CD4-positive, alpha-beta T cell (primary cell): ENCODE results near the gene NIPAL4. TPM values are rescaled to one million over a fixed set of nuclear protein-coding genes. Genes with fewer than 3 reads are reported as not detected.

Experiments used
- ATAC-seq: fragments of 200-7000 bp; cut with Tn5 transposase; one replicate; pipeline ENCODE4 v1.10.0; 2022; ENCODE audit warnings: mild to moderate bottlenecking; ENCODE audit not compliant: poor library complexity
- CTCF ChIA-PET: fragments of 350-600 bp; sonication (Branson Sonifier 250); formaldehyde crosslinking; loops from one replicate; lab custom pipeline; 2021; ENCODE audit warnings: antibody characterized with exemption, inconsistent platforms; lab: Charles Lee
- POLR2A ChIA-PET: fragments of 350-600 bp; sonication (Branson Sonifier 250); formaldehyde crosslinking; loops from one replicate; lab custom pipeline; 2021; ENCODE audit warnings: antibody characterized with exemption, inconsistent platforms; lab: Charles Lee
- DNase-seq, 14 experiments: peaks; one replicate each; pipeline ENCODE4 v3.0.0-alpha.2; 2013 to 2020; ENCODE audit warnings: mixed read lengths in 2 of 14
- H3K27ac ChIP-seq, 2 donors: one replicate each; pipeline versions ENCODE4 v1.5.1 to v1.7.0; 2013; ENCODE audit warnings: low read length in 2 of 2, low read depth in 1 of 2, mild to moderate bottlenecking in 1 of 2
- H3K27me3 ChIP-seq, 2 experiments: 1 replicate in 1 of 2; 2 replicates in 1 of 2; pipeline versions ENCODE4 v1.6.1 to v1.7.0; 2013; ENCODE audit warnings: low read length in 2 of 2, control low read depth in 1 of 2, mild to moderate bottlenecking in 1 of 2, moderate library complexity in 1 of 2; ENCODE audit not compliant: insufficient read depth in 2 of 2, control insufficient read depth in 1 of 2
- H3K36me3 ChIP-seq: one replicate; pipeline ENCODE4 v1.6.1; 2013; ENCODE audit warnings: low read length, control low read depth; ENCODE audit not compliant: insufficient read depth
- H3K4me1 ChIP-seq: one replicate; pipeline ENCODE4 v1.6.1; 2013; ENCODE audit warnings: low read length, control low read depth; ENCODE audit not compliant: insufficient read depth
- H3K4me3 ChIP-seq: one replicate; pipeline ENCODE4 v1.5.1; 2013; ENCODE audit warnings: mild to moderate bottlenecking, low read length, moderate library complexity
- H3K9me3 ChIP-seq, 2 experiments: 1 replicate in 1 of 2; 2 replicates in 1 of 2; pipeline versions ENCODE4 v1.6.1 to v1.7.0; 2013; ENCODE audit warnings: low read length in 2 of 2, mild to moderate bottlenecking in 2 of 2, control low read depth in 1 of 2, moderate library complexity in 1 of 2; ENCODE audit not compliant: control insufficient read depth in 1 of 2, insufficient read depth in 1 of 2
- H3K27ac Mint-ChIP-seq: one replicate; pipeline ENCODE4 v1.8.0; 2020; ENCODE audit warnings: mixed read lengths
- H3K27me3 Mint-ChIP-seq: one replicate; pipeline ENCODE4 v1.8.0; 2021; ENCODE audit warnings: mixed read lengths
- H3K36me3 Mint-ChIP-seq: one replicate; pipeline ENCODE4 v1.8.0; 2021; ENCODE audit warnings: low read depth, mixed read lengths
- H3K4me1 Mint-ChIP-seq: one replicate; pipeline ENCODE4 v1.8.0; 2021; ENCODE audit warnings: low read depth, mixed read lengths
- H3K4me3 Mint-ChIP-seq: one replicate; pipeline ENCODE4 v1.8.0; 2020; ENCODE audit warnings: mild to moderate bottlenecking, mixed read lengths
- H3K9me3 Mint-ChIP-seq: one replicate; pipeline ENCODE4 v1.8.0; 2020; ENCODE audit warnings: mixed read lengths
- intact Hi-C, 2 experiments: fragments of 100-400 bp; cut with DNase I in 1 of 2; cut with micrococcal nuclease in 1 of 2; formaldehyde crosslinking; loops; one replicate each; pipeline versions ENCODE4 v1.15.1 to v1.9.0; 2023 to 2025; cut with DNase I, micrococcal nuclease
- total RNA-seq, 174 experiments: library from RNA in 2 of 174; stranded (reverse) in 2 of 174; gene quantifications; one replicate each; pipeline ENCODE4 v1.2.3 and lab custom pipeline; 2021 to 2026
- TF ChIP-seq, protein P1 (sequence below): fragments of 200-600 bp; IDR thresholded peaks from one replicate; pipeline ENCODE4 v1.8.0; 2022; ENCODE audit warnings: antibody characterized with exemption, mild to moderate bottlenecking

The NIPAL4 gene
- total RNA-seq, 2 experiments from 2014 or later: 0.16 to 0.45 TPM

DNA sequence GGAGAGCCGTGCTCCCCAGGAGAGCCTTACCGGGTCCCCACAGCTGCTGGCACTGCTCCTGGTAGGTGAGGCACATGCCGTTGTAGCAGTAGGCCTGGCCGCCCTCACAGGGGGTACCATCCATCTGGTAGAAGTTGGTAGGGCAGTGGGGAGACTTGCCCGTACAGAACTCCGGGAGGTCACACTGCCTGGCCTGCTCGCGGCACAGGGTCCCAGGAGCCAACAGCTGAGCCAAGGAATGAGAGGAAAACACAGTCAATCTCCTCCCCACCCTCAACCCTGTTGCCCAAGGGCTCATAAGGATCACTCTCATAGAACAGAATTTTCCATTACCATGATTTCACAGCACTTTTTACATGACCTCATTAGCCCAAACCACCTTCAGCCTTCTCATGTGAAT is 36.9 kb downstream of the NIPAL4 start:
- Mint-ChIP-seq H3K36me3 (peaks cover 33% of the 10 kb centered on the region), H3K4me1 (no peaks in the 10 kb centered on the region), H3K27me3 (no peaks in the 10 kb centered on the region), H3K27ac (no peak overlapping the region), H3K9me3 (no peaks in the 10 kb centered on the region), H3K4me3 (no peak overlapping the region)
- intact Hi-C loops: no loop called here
- TF ChIP-seq, protein P1, sequence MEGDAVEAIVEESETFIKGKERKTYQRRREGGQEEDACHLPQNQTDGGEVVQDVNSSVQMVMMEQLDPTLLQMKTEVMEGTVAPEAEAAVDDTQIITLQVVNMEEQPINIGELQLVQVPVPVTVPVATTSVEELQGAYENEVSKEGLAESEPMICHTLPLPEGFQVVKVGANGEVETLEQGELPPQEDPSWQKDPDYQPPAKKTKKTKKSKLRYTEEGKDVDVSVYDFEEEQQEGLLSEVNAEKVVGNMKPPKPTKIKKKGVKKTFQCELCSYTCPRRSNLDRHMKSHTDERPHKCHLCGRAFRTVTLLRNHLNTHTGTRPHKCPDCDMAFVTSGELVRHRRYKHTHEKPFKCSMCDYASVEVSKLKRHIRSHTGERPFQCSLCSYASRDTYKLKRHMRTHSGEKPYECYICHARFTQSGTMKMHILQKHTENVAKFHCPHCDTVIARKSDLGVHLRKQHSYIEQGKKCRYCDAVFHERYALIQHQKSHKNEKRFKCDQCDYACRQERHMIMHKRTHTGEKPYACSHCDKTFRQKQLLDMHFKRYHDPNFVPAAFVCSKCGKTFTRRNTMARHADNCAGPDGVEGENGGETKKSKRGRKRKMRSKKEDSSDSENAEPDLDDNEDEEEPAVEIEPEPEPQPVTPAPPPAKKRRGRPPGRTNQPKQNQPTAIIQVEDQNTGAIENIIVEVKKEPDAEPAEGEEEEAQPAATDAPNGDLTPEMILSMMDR: no peak
- Histone ChIP-seq H3K4me1 (peaks cover 4% of the 10 kb centered on the region), H3K4me3 (no peak overlapping the region), H3K27ac (no peak overlapping the region), H3K27me3 (no peaks in the 10 kb centered on the region), H3K9me3 (no peaks in the 10 kb centered on the region), H3K36me3 (peaks cover 83% of the 10 kb centered on the region)
- no peak for DNase-seq
- POLR2A ChIA-PET: no interaction called here
- ATAC-seq: no peak
- CTCF ChIA-PET: no interaction called here

DNA sequence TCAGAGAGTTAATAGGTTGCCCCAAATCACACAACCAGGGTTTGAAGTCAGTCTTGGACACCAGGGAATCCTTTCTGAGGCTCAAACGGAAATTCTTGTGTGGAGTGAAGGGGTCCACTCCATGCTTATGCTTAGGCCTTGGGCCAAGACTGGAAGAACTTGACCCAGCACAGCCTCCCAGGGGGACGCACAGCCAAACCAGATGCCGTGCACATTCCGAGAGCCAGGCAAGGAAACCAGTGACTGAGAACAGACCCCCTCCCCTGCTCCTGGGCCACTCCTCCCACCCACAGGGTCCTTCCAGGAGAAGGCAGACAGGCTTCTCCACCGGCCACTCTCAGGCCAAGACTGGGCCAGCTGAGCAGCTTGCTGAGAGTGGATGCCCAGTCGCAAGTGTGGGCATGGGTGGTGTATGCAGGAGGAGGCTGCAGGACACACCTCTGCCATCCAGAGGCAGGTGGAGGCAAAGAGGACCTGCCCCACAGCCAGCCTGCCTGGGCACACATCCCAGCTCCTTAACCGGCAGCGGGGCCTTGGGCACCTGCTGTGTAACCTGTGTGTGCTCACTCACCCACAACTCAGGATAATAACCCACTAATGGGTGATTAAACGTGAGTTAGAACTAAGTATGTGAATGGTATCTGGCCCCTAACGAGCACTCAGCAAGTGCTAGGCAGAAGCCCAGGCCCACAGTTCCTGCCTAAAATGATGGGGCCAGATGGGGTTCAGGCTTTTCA is 38.0 kb downstream of the NIPAL4 start:
- Mint-ChIP-seq H3K27me3 (no peaks in the 10 kb centered on the region), H3K4me1 (peaks cover 7% of the 10 kb centered on the region), H3K9me3 (no peaks in the 10 kb centered on the region), H3K27ac (no peak overlapping the region), H3K36me3 (peaks cover 38% of the 10 kb centered on the region), H3K4me3 (no peak overlapping the region)
- CTCF ChIA-PET: no interaction called here
- no peaks in the 10 kb centered on the region for H3K9me3 ChIP-seq
- no peak for ATAC-seq
- no peak for DNase-seq
- H3K27ac ChIP-seq: no peak overlapping the region
- peaks cover 7% of the 10 kb centered on the region for H3K4me1 ChIP-seq
- no peak overlapping the region for H3K4me3 ChIP-seq
- POLR2A ChIA-PET: no interaction called here
- peaks cover 85% of the 10 kb centered on the region for H3K36me3 ChIP-seq
- no peaks in the 10 kb centered on the region for H3K27me3 ChIP-seq
- intact Hi-C loops: no loop called here
- TF ChIP-seq, protein P1: no peak

DNA sequence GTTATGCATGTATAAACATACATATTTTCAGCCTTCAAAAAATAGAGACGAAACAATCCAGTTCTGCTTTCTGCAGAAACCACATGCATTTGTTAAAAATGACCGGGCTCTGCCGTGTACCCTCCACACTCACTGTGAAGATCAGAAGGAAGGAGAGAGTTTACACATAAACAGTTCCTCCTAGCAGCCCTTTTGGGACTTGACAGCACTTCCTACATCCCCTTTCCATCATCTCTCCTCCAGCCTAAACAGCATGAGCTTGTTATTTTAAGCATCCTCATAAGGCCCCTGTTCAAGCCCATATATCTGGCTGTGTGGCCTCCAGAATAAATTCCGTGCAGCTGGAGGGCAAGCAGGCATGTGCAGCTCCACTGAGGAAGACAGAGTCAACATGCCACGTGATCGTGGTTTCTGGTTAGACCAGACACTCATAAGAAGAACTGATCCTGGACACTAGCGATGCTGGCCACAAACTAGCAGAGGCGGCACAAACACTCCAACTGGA is 42.2 kb downstream of the NIPAL4 start:
- H3K27ac ChIP-seq: no peak overlapping the region

More for the DNA sequence above, 42.2 kb downstream of the NIPAL4 start:
- DNase-seq (peak in 2 of 14 experiments; percentile 21 to 30), ATAC-seq (no peak)
- Histone ChIP-seq H3K9me3 (no peaks in the 10 kb centered on the region), H3K27me3 (no peaks in the 10 kb centered on the region), H3K4me1 (peaks cover 12% of the 10 kb centered on the region), H3K4me3 (no peak overlapping the region), H3K36me3 (peaks cover 82% of the 10 kb centered on the region)
- POLR2A ChIA-PET: no interaction called here
- Mint-ChIP-seq H3K4me1 (peaks cover 15% of the 10 kb centered on the region), H3K27ac (no peak overlapping the region), H3K27me3 (no peaks in the 10 kb centered on the region), H3K36me3 (peaks cover 42% of the 10 kb centered on the region), H3K9me3 (no peaks in the 10 kb centered on the region), H3K4me3 (no peak overlapping the region)
- CTCF ChIA-PET: no interaction called here
- intact Hi-C loops: no loop called here
- TF ChIP-seq, protein P1: no peak
